Type B pancreatic cell (in vitro differentiated cells): ENCODE results near the gene UCHL3. TPM values are rescaled to one million over a fixed set of nuclear protein-coding genes. Genes with fewer than 3 reads are reported as not detected.
A peak's percentile ranks its signal among the peaks of the same experiment; 100 is the strongest.

Source experiments
- DNase-seq: peaks from one replicate; pipeline ENCODE4 v3.0.0; 2021; ENCODE audit warnings: mixed read lengths; ENCODE audit not compliant: unreplicated experiment; ENCODE audit errors: extremely low spot score
- H3K27ac Mint-ChIP-seq: 2 replicates; pipeline ENCODE4 v1.8.0; 2021; ENCODE audit warnings: mild to moderate bottlenecking, mixed read lengths
- H3K27me3 Mint-ChIP-seq: 2 replicates; pipeline ENCODE4 v1.8.0; 2021; ENCODE audit warnings: mixed read lengths
- H3K36me3 Mint-ChIP-seq: 2 replicates; pipeline ENCODE4 v1.8.0; 2021; ENCODE audit warnings: mixed read lengths
- H3K4me1 Mint-ChIP-seq: one replicate; pipeline ENCODE4 v1.8.0; 2021; ENCODE audit warnings: mixed read lengths; ENCODE audit not compliant: unreplicated experiment
- H3K4me3 Mint-ChIP-seq: 2 replicates; pipeline ENCODE4 v1.8.0; 2021; ENCODE audit warnings: mild to moderate bottlenecking, mixed read lengths
- H3K9me3 Mint-ChIP-seq: 2 replicates; pipeline ENCODE4 v1.8.0; 2021; ENCODE audit warnings: mixed read lengths
- long read RNA-seq: library from polyadenylated mRNA; unstranded; transcript quantifications from one replicate; pipeline ENCODE4 v2.0.0, GENCODE V29; 2020
- total RNA-seq: library from RNA; stranded (reverse); gene quantifications from 2 replicates; pipeline ENCODE4 v1.2.1, GENCODE V29; 2021; ENCODE audit warnings: low replicate concordance
- TF ChIP-seq, protein P1 (sequence below): fragments of 200-600 bp; sonication (generic); conservative IDR thresholded peaks from 2 replicates; pipeline ENCODE4 v1.5.0; 2021; ENCODE audit warnings: antibody characterized with exemption, mild to moderate bottlenecking

The UCHL3 gene
- total RNA-seq: 31.1 and 38.8 TPM in 2 replicates
- long read RNA-seq, transcript UCHL3-206 (8 exons, 1,050 nt): major isoform, 5 of 17 reads
- long read RNA-seq, partial matches to known transcripts: 6 of 17 reads
- long read RNA-seq, other reads (novel, unspliced or antisense): 6 of 17 reads

GRCh38 chr13:75549262-75550158 lies at the start of gene UCHL3:
TSS of gene UCHL3 (plus strand) at chr13:75549791. CDS start at chr13:75549821, 30 bp downstream.
- TF ChIP-seq, protein P1, sequence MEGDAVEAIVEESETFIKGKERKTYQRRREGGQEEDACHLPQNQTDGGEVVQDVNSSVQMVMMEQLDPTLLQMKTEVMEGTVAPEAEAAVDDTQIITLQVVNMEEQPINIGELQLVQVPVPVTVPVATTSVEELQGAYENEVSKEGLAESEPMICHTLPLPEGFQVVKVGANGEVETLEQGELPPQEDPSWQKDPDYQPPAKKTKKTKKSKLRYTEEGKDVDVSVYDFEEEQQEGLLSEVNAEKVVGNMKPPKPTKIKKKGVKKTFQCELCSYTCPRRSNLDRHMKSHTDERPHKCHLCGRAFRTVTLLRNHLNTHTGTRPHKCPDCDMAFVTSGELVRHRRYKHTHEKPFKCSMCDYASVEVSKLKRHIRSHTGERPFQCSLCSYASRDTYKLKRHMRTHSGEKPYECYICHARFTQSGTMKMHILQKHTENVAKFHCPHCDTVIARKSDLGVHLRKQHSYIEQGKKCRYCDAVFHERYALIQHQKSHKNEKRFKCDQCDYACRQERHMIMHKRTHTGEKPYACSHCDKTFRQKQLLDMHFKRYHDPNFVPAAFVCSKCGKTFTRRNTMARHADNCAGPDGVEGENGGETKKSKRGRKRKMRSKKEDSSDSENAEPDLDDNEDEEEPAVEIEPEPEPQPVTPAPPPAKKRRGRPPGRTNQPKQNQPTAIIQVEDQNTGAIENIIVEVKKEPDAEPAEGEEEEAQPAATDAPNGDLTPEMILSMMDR: peak; percentile 85
- peaks cover 11% of the 10 kb centered on the region for H3K36me3 Mint-ChIP-seq
- peak within 1 kb of the TSS; percentile 98 for H3K27ac Mint-ChIP-seq
- DNase-seq: peak; percentile 98
- peak within 1 kb of the TSS; percentile 98 for H3K4me3 Mint-ChIP-seq
- H3K27me3 Mint-ChIP-seq: no peaks in the 10 kb centered on the region
- peaks cover 23% of the 10 kb centered on the region for H3K4me1 Mint-ChIP-seq
- no peaks in the 10 kb centered on the region for H3K9me3 Mint-ChIP-seq

DNA sequence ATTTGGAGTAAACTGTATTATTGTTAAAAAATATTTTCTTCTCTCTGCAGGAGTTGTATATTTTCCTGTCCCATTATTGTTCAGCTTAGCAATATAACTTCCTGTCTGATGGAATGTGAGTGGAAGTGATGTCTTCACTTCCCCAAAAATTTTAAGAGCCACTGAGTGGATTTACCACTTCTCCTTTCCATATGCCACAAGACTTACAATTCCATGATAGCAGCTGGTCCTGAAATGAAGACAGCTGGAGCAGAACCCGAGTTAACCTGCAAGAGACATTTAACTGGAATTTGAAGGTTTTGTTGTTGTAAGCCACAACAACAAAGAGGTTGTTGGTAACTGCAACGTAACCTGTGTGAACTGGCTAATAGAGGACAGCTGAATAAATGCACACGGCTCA lies 44.3 kb upstream of the UCHL3 start:
- H3K27ac Mint-ChIP-seq: no peak overlapping the region
- H3K27me3 Mint-ChIP-seq: no peaks in the 10 kb centered on the region
- no peaks in the 10 kb centered on the region for H3K36me3 Mint-ChIP-seq
- no peak for DNase-seq
- H3K9me3 Mint-ChIP-seq: no peaks in the 10 kb centered on the region
- TF ChIP-seq, protein P1: no peak
- H3K4me1 Mint-ChIP-seq: no peaks in the 10 kb centered on the region
- no peak overlapping the region for H3K4me3 Mint-ChIP-seq

GRCh38 chr13:75506018-75506417 lies 43.6 kb upstream of the UCHL3 start:
- H3K36me3 Mint-ChIP-seq: no peaks in the 10 kb centered on the region
- no peak overlapping the region for H3K27ac Mint-ChIP-seq
- no peak for DNase-seq
- TF ChIP-seq, protein P1: no peak
- no peaks in the 10 kb centered on the region for H3K4me1 Mint-ChIP-seq
- H3K9me3 Mint-ChIP-seq: no peaks in the 10 kb centered on the region
- H3K27me3 Mint-ChIP-seq: no peaks in the 10 kb centered on the region
- H3K4me3 Mint-ChIP-seq: no peak overlapping the region

DNA sequence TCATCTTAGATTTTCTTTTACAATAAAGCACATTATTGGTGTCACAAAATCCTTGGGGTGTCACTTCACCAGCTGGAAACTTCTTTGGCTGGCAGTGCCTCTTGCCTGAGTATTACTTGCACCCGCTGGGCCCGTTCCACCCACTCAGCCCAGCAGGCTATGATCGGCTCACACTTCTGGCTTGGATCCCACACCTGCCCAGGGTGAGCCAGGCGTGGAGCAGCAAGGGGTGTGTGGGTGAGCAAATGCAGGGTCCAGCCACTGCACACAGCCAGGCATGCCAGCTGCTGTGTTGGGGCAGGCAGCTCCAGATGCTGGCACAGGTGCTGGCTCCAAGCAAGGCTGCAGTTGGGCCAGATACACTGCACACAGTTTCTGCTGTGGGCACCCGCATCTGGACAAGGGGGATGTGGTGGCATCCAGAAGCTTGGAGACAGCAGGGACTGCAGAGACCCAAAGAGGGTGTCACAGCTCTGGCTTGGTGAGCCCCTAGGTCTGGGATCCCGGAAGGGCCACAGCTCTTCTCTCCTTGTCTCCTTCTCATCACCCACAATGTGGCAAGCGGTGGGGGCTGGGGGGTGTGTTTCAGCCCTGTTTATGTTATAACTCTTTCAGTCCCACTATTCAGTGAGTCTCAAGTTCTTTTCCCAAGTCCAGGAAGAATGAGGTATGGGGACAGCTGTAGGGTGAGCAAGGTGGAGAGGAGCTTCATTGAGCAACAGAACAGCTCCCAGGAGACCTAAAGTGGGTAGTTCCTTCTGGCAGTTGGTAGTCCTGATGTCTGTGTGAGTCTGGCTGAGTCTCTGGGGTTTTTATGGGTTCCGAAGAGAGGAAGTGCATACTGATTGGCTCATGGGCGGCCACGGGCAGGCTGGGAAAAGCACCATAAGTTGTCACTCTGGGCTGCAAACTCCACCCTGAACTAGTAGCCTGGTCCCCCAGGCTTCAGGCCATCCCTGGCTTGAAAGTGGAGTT lies 42.3 kb upstream of the UCHL3 start:
- TF ChIP-seq, protein P1: no peak
- H3K4me1 Mint-ChIP-seq: no peaks in the 10 kb centered on the region
- no peaks in the 10 kb centered on the region for H3K9me3 Mint-ChIP-seq
- no peaks in the 10 kb centered on the region for H3K36me3 Mint-ChIP-seq
- H3K4me3 Mint-ChIP-seq: no peak overlapping the region
- no peak for DNase-seq
- no peak overlapping the region for H3K27ac Mint-ChIP-seq
- no peaks in the 10 kb centered on the region for H3K27me3 Mint-ChIP-seq

DNA sequence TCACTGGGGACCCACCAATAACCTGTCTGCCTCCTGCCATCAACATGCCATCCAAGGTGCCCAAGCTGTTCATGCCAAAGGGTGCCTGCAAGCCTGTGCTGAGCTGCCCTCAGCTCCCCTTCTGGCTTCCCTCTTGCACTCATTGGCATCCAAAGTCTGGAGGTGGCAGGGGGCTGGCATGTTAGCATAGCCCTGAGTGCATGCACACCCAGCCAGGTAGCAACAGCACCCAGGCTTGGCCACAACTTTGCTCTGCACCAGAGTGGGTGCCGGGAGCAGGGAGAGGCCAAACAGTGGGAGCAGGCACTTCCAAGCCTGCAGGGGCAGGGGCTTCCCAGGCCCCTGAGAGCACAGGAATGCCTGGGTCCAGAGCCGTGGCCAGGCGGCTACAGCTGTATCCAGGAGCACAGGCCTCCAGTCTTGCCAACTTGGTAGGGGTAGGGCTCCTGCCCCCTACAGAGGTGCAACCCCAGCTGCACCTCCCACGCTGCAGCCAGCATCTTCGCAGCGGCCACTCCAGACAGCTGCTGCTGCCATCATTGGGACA lies 41.5 kb upstream of the UCHL3 start:
- H3K36me3 Mint-ChIP-seq: no peaks in the 10 kb centered on the region
- no peaks in the 10 kb centered on the region for H3K4me1 Mint-ChIP-seq
- no peaks in the 10 kb centered on the region for H3K27me3 Mint-ChIP-seq
- no peak for DNase-seq
- no peak overlapping the region for H3K27ac Mint-ChIP-seq
- no peaks in the 10 kb centered on the region for H3K9me3 Mint-ChIP-seq
- no peak overlapping the region for H3K4me3 Mint-ChIP-seq
- TF ChIP-seq, protein P1: no peak
